NB4 (cell line): Measurements from ENCODE around the gene NPFF.

ENCODE experiments used
- DNase-seq: peaks from one replicate; pipeline ENCODE4 v3.0.0; 2010; ENCODE audit warnings: low read depth
- H3K4me3 ChIP-seq: one replicate; pipeline ENCODE4 v1.5.1; 2011; ENCODE audit warnings: mild to moderate bottlenecking, low read depth, low read length, moderate library complexity
- MAX ChIP-seq: IDR thresholded peaks from 2 replicates; pipeline ENCODE4 v1.6.1; 2011; ENCODE audit warnings: low read depth, low read length
- MYC ChIP-seq: IDR thresholded peaks from 2 replicates; pipeline ENCODE4 v1.6.1; 2011; ENCODE audit warnings: low read depth, low read length
- POLR2A ChIP-seq: IDR thresholded peaks from 2 replicates; pipeline ENCODE4 v1.6.1; 2011; ENCODE audit warnings: mild to moderate bottlenecking; ENCODE audit not compliant: insufficient read length; ENCODE audit errors: extremely low read depth
- TF ChIP-seq, protein P1 (sequence below): IDR thresholded peaks from one replicate; pipeline ENCODE4 v1.5.1; 2012; ENCODE audit warnings: low read depth, low read length

Gene NPFF

DNA sequence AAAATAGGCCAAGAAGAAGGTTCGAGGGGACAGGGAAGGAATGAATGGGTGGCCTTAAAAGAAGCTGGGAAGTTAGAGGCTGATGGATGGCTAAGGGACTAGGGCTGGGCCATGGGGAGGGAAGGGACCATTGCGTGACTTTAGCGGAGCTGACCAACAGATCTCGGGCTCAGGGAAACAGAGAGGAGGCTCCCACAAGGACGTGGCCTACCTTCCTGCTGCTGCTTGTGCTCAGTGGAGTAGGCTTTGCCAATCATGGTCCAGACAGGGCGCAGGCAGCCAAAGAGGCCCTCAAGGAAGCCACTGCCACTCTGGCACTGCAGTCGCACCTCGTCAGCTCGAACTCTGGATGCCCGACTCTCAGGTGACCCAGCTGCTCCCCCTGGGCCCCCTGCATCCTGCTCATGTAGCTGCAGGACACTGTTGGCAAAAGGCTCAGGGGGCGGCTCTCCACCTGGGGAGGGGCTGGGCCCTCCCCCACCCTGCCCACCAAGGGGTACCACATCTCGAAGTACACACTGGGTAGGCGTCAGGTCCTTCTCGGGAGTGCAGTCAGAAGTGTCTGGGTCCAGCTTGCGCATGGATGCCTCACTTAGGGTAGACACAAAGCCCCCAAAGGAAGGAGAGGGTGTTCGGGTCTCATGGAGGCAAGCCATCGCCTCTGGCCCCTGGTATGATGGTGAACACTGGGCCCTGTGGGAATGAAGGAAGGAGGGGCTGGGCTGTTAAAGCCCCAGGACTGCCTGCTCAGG is 20.4 kb downstream of the NPFF start:
- TF ChIP-seq POLR2A (peak; percentile 3), MYC (no peak), MAX (no peak)
- TF ChIP-seq, protein P1, sequence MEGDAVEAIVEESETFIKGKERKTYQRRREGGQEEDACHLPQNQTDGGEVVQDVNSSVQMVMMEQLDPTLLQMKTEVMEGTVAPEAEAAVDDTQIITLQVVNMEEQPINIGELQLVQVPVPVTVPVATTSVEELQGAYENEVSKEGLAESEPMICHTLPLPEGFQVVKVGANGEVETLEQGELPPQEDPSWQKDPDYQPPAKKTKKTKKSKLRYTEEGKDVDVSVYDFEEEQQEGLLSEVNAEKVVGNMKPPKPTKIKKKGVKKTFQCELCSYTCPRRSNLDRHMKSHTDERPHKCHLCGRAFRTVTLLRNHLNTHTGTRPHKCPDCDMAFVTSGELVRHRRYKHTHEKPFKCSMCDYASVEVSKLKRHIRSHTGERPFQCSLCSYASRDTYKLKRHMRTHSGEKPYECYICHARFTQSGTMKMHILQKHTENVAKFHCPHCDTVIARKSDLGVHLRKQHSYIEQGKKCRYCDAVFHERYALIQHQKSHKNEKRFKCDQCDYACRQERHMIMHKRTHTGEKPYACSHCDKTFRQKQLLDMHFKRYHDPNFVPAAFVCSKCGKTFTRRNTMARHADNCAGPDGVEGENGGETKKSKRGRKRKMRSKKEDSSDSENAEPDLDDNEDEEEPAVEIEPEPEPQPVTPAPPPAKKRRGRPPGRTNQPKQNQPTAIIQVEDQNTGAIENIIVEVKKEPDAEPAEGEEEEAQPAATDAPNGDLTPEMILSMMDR: no peak
- no peak for DNase-seq
- no peak overlapping the region for H3K4me3 ChIP-seq

DNA sequence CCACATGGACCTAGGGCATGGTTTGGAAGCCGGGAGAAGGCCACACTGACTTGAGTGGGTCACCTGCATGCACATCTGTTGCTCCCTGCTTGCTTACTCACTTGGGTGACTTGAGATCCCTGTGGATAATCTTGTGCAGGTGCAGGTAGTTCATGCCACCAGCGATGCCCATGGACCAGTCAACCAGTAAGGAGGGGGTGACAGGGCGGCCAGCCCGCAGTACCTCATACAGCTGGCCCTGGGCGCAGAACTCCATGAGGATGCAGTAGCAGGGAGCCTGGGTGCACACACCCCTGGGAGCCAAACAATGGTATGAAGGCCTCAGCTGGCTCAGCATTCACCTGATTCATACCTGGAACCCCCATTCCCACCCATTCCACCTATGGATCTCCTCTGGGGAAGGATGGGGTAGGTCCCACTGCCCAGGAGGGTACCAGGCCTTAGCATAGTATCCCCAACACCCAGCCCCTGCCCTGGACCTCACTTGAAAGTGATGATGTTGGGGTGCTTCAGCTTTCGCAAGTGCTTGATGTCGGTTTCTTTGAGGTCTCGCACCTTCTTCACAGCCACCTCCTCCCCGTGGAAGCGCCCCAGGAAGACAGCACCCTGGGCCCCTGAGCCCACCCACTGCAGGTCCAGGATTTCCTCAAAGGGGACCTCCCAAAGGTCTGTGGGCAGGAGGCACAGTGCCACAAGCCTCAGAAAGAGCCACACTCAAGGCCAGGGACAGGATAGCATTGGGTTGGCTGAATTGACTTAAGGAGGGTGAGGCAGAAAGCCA is 21.1 kb downstream of the NPFF start:
- TF ChIP-seq POLR2A (peak; percentile 10), MYC (no peak), MAX (no peak)
- TF ChIP-seq, protein P1: no peak
- DNase-seq: no peak
- no peak overlapping the region for H3K4me3 ChIP-seq

GRCh38 chr12:53484686-53485575 is 22.4 kb downstream of the NPFF start:
- no peak for DNase-seq
- no peak overlapping the region for H3K4me3 ChIP-seq
- TF ChIP-seq POLR2A (no peak), MAX (no peak), MYC (no peak)
- TF ChIP-seq, protein P1: no peak

GRCh38 chr12:53483979-53484377 is 23.3 kb downstream of the NPFF start:
- TF ChIP-seq, protein P1: no peak
- no peak for TF ChIP-seq POLR2A
- H3K4me3 ChIP-seq: no peak overlapping the region
- peak; percentile 31 for DNase-seq

DNA sequence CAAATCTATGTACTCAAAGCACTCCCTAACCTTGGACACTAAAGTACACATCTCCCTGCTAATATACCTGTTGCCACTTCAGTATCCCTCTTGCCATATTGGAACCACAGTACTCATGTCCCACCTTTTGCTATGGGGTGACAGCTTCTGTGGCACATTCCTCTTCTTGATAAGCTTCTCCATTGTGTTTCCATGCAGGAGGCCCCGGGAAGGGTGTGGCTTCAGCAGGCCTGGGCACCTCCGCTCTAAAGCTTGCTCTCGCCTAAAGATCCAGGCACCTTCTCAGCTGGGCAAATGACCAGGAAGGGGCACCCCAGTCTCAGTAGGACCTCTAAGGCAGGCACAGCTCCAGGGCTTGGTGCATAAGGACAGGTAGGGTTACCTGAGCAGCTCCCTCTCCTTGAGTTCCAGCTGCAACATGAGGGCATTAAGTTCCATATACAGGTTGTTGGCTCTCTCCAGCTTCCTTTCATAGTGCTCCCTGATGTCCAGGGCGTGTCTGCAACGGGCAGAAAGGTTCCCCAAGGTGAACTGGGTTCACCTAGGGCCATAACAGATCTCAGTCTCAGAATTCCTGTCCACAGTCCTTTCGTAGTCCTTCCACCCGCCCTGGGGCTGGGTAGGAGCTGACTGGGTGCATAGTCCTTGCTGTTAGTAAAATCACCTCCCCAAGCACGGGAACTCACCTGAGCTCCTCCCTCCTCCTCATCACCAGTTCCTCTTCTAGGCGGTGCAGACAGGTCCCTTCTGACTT is 23.9 kb downstream of the NPFF start:
- TF ChIP-seq MYC: no peak
- TF ChIP-seq POLR2A: peak; percentile 7
- no peak overlapping the region for H3K4me3 ChIP-seq
- peak; percentile 42 for DNase-seq
